Head of caudate nucleus (tissue), 42 donors: ENCODE data around the gene FURIN.
"Not testable (repeated sequence)": the region's sequence is repeated elsewhere in the genome, so short reads cannot be mapped to it uniquely, and the experiment has no call there.

ENCODE experiments used
- DNase-seq, 42 donors: peaks; one replicate each; pipeline versions ENCODE4 v3.0.0 to v3.0.0-alpha.2; 2020 to 2021; ENCODE audit warnings: mixed read lengths in 7 of 42
- intact Hi-C: fragments of 100-400 bp; cut with DNase I; formaldehyde crosslinking; loops from one replicate; pipeline ENCODE4 v1.15.0; 2022

Gene FURIN

DNA sequence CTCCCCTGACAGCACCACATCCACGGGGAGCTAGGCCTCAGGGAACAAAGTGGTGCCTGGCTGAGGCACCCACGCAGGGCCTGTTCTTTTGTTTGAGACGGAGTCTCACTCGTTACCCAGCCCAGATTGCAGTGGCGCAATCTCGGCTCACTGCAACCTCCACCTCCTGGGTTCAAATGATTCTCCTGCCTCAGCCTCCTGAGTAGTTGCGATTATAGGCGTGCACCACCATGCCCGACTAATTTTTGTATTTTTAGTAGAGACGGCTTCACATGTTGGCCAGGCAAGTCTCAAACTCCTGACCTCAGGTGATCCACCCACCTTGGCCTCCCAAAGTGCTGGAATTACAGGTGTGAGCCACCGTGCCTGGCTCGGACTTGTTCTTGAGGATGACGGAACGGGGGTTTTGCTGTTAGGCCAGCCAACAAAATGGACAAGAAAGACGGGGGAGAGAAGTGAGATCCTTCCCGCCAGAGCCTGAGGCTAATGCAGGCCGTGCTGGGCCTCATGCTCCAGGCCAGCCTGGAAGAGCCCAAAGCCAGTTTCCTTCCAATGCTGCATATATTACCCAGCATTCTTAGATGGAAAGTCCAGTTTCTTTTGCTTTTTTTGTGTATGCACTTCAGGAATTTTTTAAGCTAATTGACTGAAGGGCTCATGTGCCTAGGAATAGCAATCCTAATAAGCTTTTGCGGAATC, 28.1 kb upstream of the FURIN start:
- no peak for DNase-seq
- intact Hi-C loops, result no loop called here

DNA sequence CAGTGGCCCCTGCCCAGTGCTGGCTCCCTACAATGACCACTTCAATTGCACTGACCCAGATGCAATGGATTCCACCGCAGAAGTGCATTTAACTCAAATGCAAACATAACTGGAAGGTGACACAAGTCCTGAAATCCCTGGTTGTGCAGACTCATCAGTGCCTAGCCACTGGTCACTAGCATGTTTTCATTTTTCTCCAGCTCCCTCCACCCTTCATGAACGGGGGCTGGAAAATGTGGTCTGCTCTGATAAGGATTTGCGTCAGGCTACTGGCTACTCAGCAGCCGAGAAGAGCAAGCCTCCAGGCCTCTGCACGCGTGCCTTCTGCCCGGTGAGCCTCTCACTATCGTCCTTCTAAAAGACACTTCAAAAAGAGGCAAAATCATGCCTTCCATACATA, 27.4 kb upstream of the FURIN start:
- no peak for DNase-seq
- intact Hi-C loops, result no loop called here

DNA sequence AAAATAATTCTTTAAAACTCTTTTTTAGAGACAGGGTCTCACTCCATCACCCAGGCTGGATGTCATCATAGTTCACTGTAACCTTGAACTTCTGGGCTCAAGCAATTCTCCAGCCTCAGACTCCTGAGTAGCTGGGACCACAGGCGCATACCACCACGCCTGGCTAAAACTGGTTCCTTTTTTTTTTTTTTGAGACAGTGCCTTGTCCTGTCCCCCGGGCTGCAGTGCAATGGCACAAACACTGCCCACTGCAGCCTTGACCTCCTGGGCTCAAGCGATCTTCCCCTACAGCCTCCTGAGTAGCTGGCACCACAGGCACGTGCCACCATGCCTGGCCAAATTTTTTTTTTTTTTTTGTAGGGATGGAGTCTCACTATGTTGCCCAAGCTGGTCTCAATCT, 23.7 kb upstream of the FURIN start:
- intact Hi-C loops, result no loop called here
- no peak for DNase-seq

DNA sequence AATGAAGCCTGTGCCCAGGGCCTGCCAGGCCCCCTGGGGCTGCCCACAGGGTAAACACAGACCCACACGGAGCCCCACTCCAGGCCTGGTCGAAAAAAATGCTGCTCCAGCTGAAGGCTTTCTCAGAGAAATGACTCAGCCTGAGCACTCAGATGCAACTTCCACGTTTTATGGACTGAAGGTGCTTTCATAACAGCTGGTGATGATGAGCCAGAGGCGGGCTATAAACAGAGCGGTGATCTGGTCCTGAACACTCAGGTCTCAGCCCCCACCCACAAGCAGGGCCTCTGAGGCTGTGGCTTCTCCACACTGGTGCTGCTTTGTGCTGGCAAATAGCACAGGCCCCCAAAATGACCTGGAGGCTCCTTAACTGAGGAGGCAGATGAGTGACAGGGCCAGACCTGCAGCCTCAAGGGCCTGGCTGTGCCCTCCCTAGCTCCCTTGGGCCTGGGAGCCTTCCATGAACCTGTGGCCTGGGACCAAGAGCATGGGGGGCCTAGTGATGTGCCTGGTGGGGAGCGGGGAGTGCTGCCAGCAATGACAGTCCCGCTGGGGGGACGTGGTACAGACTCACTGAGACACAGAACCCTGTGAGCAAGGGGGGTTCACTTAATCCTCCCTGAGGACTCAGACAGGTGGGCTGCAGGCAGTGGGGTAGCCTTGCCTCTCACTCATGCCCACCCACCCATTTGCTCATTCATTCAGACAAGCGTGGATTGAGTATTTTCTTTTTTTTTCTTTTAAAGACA, 23.0 kb upstream of the FURIN start:
- DNase-seq, result no peak
- intact Hi-C loops, result no loop called here

DNA sequence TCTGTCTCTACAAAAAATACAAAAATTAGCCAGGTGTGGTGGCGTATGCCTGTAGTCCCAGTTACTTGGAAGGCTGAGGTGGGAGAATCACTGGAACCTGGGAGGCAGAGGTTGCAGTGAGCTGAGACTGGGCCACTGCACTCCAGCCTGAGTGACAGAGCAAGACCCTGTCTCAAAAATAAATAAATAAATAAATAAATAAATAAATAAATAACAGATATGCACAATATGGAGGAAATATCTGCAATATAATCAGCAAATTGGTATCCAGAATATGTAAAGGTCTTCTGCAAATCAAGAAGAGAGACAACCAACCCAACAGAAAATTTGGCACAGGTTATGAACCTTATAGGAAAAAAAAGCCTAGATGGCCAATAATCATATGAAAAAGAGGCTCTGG, 19.0 kb upstream of the FURIN start:
- intact Hi-C loops, result not testable (repeated sequence)

DNA sequence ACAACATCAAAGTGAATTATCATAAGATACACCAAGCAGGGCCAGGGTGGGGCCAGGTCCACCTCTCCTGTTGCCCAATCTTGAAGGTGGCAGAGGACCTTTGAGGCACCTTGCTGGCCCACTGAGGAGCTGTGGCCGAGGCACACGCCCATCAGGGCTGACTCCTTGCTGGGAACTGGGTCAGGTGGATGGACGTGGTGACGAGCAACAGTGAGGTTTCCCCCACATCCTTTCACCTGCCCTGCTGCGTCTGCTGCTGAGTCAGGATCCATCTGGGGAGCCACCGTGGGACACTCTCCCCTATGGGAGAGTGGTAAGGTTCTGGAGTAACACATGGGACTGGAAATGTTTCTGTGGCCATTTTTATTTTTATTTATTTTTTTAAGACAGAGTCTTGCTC, 17.3 kb upstream of the FURIN start:
- intact Hi-C loops, result no loop called here

More for the DNA sequence above, 19.0 kb upstream of the FURIN start:
- not testable (repeated sequence) for DNase-seq

DNA sequence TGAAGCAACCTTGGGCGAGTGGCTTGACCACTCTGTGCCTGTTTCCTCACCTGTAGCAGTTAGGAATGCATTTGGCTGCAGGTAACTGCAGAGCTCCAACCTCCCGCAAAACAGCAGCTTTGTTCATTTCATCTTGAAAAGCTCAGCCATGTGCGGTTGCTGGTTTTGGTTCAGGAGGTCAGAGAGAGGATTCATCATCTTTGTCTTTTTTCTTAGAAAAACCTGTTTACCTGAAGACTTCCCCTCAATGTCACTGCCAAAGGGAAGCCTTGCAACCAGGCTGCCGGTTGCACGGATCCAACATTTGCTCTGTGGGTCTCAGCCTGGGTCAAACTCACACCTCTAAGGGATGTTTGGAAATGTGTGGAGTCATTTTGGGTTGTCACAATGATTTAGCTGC, 16.4 kb upstream of the FURIN start:
- DNase-seq, result no peak
- intact Hi-C loops, result no loop called here

More for the DNA sequence above, 17.3 kb upstream of the FURIN start:
- DNase-seq, result no peak

DNA sequence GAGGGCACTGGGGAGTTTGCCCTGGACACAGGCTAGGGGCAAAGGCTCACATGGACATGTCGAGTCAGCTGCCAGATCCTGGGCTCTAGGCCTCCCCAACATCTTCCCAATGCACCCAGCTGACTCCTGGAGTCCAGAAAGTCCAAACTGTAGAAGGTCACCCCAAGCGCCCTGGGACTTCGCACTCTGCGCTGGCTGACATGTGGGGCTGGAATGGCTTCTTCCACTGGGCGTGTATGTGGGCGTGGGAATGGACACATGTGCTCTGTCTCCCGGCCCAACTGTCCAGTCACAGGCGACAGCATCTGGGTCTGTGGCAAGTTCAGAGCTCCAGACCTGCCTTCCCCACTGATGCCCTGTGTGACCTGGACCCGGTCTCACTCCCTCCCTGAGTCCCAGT, 13.2 kb upstream of the FURIN start:
- intact Hi-C loops, result no loop called here

DNA sequence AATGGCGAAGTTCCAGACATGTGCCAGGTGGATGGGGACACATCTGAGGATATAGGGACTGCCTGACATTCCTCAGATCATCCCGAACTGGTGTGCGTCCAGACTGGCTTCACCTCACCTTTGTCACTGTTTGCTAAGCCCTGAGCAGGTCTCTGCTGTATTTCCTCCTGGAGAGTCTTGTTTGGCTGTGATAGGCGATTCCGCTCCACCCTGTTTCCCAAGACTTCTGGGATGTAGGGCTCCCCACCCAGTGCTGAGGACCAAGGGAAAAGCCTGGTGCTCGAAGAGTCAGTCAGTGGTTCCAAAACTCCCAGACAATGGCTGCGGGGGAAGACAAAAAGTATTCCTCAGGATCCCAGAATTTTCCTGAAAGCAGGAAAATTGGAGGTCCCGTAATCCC, 11.1 kb upstream of the FURIN start:
- DNase-seq, result no peak
- intact Hi-C loops, result no loop called here

More for the DNA sequence above, 13.2 kb upstream of the FURIN start:
- DNase-seq, result no peak

DNA sequence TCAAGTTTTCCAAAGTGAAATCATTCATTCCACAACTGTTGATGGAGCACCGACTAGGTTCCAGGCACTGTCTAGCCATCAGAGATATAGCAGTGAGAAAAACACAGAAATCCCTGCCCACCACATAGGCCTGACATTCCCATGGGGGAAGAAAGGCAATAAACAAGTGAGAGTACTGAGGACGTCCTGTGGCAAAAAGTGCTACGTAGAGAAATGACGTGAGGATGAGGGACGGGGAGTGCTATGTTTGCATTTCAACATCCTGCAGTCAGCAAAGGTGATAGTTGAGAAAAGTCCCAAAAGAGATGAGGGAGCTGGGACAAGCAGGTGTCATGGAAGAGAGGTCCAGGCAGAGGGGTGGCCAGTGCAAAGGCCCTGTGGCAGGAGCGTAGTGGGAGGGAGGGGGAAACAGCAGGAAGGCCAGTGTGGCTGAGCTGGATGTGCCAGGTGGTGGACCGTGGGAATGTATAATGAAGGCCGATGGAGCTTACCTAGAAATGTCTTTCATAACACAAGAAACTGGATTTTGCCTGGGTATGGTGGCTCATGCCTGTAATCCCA, 10.4 kb upstream of the FURIN start:
- intact Hi-C loops, result no loop called here
- DNase-seq, result no peak

DNA sequence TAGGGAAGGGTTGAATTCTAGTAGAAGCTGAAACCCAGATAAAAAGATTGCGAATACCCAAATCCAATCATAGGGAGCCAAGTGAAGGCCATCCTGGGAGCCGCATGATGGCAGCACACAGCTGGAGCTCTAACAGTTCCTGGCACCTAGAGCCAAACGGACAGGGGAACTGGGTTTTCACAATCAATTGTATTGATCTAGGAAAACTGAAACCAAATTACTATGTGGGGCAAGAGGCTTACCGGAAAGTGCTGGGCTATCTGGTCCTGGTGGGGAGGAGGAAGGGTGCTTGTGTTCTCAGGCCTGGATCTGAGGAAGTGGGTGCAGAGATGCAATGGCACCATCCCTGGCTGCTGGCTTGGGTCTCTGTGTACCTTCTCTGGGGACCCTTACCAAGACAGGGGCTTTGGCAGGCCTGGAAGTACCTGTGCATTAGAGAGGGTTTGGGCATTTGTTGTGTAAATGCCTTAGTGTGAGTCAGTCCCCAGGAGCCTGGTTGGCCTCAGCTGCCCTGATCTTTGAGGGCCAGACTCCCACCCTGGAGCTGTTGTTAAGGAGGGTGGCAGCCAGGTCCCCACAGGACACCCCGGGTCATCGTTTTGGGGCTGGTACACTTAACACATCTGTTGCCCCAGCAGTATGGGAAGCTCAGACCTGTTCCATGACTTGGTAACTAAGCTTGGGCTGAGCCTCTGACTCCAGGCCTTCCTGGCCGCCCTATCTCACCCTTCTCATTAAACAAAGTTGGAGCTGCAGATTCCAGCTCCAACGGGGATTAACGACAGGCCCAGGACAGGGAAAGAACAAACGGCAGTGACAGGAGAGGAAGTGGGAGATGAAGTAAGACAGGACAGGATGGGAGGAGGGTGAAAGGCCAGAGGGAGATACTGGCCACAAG, 8.9 kb upstream of the FURIN start:
- DNase-seq, result no peak
- intact Hi-C loops, result no loop called here

DNA sequence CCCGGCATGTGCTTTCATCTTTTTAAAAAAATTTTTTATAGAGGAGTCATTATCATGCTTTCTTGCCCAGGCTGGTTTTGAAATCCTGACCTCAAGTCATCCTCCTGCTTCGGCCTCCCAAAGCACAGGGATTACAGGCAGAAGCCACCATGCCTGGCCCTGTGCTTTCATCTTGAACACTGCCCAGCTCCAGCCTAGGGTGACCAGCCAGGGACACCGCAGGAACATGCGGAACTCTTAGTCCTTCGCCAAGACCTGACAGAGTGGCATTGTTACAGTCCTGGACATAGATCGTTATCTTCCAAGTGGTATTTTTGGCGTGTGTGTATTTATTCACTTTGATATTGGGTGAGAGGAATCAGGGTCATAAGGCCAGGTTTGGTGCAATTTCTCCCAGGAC, 7.9 kb upstream of the FURIN start:
- no peak for DNase-seq
- intact Hi-C loops, result no loop called here

DNA sequence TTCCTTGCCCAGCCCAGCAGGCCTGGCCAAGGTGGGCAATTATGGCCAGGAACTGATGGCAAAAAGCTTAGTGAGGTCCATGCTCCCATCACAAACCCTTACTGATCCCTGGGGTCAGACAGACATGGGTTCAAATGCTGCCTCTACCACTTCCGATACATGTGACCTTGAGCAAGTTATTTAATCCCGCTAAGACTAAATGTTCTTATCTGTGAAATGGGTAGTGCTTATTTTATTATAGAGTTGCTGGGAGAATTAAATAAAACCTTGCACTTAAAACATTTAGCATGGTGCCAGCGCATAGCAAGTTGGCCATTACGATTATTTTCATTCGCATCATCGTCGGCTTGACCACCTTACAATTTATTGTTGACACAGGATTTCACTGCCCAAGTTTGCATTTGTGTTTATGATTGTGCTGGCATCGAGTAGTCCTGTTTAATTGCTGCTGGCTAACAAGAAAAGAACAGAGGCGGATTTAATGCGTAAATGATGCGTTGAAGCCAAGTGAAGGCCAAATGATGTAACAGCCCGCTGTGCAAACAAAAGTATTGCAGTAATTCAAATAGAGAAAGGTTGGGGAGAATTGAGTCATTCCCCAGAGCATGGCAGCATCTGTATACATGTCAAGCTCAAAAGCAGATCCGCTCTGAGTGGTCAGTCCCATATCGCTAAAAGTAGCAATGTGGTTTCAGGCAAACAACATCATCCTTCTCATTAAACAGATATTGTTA, 7.3 kb upstream of the FURIN start:
- DNase-seq, result no peak
- intact Hi-C loops, result no loop called here

DNA sequence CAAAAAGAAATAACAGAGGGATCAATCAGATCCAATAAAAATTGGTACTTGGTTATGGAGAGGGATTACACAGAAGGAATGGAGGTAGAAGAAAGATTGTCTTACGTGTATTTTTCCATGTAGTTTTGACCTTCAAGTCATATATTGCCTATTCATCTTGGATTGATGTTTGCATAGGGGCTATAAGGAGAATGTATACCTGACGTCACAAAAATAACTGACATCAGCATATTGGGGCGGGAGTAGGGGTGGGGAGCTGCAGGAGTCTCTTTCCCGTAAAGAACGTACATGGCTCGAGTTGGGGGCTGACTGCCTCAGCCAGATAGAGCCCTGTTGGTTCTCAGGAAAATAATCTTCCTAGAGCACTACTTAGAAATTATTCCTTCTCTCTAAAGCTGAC, 5.9 kb upstream of the FURIN start:
- intact Hi-C loops, result no loop called here
- no peak for DNase-seq

DNA sequence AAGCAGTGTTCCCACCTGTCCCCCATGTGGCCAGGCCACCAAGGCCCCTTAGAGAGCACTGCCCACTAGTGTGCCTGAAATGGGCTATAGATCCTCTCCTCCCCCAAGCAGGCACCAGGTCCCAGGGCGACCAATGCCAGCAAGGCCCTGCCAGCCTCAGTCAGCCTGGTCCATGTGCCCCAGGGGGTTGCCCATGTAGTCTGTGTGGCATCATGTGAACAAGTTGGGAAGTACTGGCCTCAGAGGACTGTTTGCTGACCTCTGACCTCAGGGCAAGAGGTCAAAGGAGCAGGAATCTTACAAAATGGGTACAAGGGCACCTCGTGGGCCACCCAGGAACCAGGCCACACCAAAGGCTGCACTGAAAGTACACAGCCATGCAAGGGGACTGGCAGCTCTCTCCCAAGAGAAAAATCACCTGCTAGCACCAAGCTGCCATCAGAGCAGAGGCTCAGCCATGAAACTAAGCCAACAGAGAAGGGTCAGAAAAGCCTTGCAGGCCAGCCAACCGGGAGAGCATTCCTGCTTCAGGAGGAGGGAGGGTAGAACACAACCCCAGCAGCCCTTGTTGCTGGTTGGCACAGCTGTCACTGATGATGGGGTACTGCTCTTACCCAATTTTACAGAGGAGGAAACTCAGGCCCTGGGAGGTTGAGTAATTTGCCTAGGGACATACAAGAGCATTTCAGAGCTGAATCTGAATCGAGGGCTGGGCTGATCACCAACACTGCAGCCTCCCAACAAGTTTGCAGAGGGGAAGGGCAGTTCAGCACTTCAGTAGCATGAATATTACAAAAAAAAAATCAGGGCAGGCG, 5.2 kb upstream of the FURIN start:
- DNase-seq, result no peak
- intact Hi-C loops, result no loop called here

DNA sequence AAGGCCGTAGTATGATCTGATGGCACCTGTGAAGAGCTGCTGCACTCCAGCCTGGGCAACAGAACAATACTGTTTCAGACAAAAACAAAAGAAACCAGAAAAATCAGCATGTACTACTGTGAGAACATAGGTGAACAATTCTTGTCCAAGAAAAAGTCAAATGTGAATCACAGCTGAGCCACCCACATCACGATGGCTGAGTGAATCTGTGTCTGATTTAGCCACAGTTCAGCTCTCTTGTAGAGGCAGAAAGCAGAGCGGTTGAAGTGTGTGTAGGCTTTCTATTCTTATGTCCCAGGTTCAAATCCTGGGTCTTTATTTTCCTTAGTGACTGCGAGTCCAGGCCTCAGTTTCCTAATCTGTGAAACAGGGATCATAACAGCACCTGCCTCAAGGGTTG, 4.4 kb upstream of the FURIN start:
- intact Hi-C loops, result no loop called here
- DNase-seq, result peak in 18 of 42 donors; percentile 32 to 82 (median 57)

DNA sequence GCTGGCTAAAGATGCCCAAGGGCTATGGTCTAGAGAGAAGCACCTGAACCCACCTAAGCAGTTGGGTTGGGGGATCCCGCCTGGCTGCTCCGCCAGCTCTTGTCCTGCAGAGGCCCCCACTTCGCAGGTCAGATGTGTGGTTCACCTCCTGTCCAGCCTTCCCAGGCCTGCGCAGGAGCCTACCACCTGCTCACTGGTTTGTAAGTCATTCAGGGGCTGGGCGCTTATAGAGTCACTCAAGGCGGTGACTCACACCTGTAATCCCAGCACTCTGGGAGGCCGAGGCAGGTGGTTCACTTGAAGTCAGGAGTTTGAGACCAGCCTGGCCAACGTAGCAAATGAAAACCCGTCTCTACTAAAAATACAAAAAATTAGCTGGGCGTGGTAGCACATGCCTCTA, 3.9 kb upstream of the FURIN start:
- intact Hi-C loops, result no loop called here
- no peak for DNase-seq

DNA sequence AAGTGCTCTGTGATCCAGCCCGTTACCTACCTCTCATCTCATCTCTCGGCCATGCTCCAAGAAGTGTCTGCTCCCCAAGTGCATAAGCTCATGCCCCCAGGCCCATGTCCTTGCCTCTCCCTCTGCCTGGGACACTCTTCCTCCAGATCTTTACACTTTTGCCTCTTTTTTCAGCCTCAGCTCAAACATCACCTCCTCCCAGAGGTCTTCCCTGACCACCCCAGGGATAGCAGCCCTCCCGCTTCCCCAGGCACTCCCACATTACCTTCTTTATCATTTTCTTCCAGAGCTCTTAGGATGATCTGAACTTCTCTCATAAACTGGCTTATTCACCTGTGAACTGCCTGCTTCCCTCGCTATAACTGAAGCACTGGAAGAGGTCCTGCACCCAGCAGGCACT, 2.7 kb upstream of the FURIN start:
- intact Hi-C loops, result no loop called here

More for the DNA sequence above, 2.7 kb upstream of the FURIN start:
- DNase-seq, result no peak
